ENCODE measurements around the gene PRKG1.

- TF ChIP-seq CTCF (conservative IDR thresholded peaks at IDR 0.05 in 1 of 2, IDR thresholded peaks at IDR 0.05 in 1 of 2; ENCODE audit: low read depth in 1 of 2, low read length in 2 of 2), result no peak
- no peak for TF ChIP-seq EZH2 (IDR thresholded peaks at IDR 0.05; ENCODE audit: low read length, missing control alignments)
These were observed 1146.7 kb downstream of the PRKG1 start for GRCh38 chr10:52220947-52221346.
